Panc1 (cell line): ENCODE measurements around the gene SLC2A11.

Source experiments
- CTCF ChIP-seq: fragments of 450-650 bp; IDR thresholded peaks from 2 replicates; pipeline ENCODE4 v1.5.1; 2017; ENCODE audit warnings: mild to moderate bottlenecking
- POLR2AphosphoS5 ChIP-seq: IDR thresholded peaks from 2 replicates; pipeline ENCODE4 v1.6.1; 2012; ENCODE audit warnings: mild to moderate bottlenecking, low read depth, low read length, moderate library complexity
- SIN3A ChIP-seq: IDR thresholded peaks from 2 replicates; pipeline ENCODE4 v1.6.1; 2012; ENCODE audit warnings: low read depth, mild to moderate bottlenecking, low read length, moderate library complexity, borderline replicate concordance; ENCODE audit not compliant: insufficient read depth

- TF ChIP-seq SIN3A (no peak), POLR2AphosphoS5 (no peak), CTCF (no peak)
These were observed 23.8 kb upstream of the SLC2A11 start for GRCh38 chr22:23833911-23834317.
